GM10266 (cell line): ENCODE measurements around the gene RNF11.
"Not testable (repeated sequence)": the region's sequence is repeated elsewhere in the genome, so short reads cannot be mapped to it uniquely, and the experiment has no call there.

Source experiments
- DNase-seq: peaks from one replicate; pipeline ENCODE4 v3.0.0; 2012; ENCODE audit errors: extremely low spot score
- TF ChIP-seq, protein P1 (sequence below): IDR thresholded peaks from 2 replicates; pipeline ENCODE4 v1.5.1; 2012; ENCODE audit warnings: mild to moderate bottlenecking, low read depth; ENCODE audit not compliant: control insufficient read depth, insufficient read depth; ENCODE audit errors: missing control alignments

RNF11 gene

DNA sequence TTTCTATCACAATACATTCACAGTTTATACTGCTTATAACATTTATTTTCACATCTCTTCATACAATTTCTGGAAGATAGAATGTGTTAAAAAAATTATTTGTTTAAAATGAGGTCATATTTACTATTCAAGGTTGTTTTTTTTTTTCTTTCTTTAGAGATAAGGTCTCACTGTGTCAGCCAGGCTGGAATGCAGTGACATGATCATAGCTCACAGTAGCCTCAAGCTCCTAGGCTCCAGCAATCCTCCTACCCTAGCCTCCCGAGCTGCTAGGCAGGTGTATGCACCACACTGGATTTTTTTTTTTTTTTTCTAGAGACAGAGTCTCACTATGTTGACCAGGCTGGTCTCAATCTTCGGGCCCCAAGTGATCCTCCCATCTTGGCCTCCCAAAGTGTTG, 19.0 kb upstream of the RNF11 start:
- no peak for DNase-seq
- TF ChIP-seq, protein P1, sequence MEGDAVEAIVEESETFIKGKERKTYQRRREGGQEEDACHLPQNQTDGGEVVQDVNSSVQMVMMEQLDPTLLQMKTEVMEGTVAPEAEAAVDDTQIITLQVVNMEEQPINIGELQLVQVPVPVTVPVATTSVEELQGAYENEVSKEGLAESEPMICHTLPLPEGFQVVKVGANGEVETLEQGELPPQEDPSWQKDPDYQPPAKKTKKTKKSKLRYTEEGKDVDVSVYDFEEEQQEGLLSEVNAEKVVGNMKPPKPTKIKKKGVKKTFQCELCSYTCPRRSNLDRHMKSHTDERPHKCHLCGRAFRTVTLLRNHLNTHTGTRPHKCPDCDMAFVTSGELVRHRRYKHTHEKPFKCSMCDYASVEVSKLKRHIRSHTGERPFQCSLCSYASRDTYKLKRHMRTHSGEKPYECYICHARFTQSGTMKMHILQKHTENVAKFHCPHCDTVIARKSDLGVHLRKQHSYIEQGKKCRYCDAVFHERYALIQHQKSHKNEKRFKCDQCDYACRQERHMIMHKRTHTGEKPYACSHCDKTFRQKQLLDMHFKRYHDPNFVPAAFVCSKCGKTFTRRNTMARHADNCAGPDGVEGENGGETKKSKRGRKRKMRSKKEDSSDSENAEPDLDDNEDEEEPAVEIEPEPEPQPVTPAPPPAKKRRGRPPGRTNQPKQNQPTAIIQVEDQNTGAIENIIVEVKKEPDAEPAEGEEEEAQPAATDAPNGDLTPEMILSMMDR, result no peak

DNA sequence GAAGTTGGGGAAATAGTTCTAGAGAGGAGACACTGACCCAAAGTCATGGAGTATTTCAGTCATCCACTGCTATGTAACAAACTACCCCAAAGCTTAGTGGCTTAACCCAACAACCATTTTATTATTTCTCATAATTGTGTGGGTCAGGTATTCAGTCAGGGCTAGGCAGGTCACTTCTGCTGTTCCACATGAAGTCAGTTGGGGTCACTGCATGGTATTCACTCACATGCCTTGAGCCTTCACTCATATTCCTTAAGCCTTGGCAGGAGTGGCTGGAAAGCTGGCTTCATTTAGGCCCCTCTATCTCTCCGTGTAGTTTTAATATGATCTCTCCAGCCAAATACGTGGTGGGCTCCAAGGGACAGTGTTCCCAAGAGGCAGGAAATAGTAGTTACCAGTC, 17.5 kb upstream of the RNF11 start:
- TF ChIP-seq, protein P1, result peak; percentile 34
- DNase-seq, result no peak

DNA sequence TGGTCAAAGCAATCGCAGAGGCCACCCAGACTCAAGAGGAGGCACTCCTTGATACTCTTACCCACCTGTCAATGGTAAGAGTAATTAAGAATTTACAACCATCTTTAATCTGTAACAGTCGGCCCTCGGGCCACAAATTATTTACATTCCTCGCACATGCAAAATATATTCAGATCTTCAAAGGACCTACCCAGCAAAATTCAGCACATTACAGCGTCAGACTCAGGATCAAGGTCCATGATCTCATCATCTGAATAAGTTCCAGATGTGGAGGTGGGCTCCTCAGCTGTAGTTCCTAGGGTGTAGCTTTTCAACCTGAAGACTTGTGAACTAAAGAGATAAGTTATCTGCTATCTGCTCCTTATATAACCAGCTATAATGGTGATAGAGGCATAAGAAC, 17.1 kb upstream of the RNF11 start:
- TF ChIP-seq, protein P1, result no peak
- DNase-seq, result no peak

DNA sequence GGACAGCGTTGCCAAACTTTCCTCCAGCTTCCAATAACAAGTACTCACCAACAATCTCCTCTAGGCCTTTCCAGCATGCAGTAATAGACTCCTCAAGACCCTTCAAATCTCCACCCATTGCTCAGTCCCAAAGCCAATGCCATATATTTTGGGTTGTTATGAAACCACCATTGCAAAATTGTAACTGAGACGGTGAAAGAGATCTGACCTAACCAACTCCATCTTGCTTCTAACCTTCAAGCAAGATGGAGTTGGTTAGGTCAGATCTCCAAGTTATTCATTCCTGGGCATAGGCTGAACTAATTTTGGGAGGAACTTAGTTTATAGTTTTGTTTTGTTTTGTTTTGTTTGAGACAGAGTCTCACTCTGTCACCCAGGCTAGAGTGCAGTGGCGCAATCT, 14.5 kb upstream of the RNF11 start:
- DNase-seq, result not testable (repeated sequence)

DNA sequence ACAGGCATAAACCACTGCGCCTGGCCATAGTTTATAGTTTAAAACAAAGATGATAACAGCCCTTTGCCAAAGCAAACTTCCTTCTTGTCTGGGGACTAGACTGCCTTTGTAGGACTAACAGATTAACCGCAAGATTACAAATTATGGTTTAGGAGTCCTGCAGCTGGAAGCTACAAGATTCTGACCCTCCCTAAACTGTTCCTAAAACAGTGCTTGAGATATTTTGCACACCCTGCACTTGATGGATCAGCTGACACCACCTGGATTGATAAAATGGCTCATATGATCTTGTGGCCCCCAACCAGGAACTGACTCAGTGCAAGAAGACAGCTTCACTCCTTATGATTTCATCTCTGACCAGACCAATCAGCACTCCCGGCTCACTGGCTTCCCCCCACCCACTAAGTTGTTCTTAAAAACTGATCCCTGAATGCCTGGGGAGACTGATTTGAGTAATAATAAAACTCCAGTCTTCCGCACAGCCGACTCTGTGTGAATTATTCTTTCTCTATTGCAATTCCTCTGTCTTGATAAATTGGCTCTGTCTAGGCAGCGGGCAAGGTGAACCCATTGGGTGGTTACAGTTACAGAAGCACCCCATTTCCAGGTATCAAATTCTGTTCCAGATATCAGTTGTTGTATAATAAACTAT, 13.8 kb upstream of the RNF11 start:
- TF ChIP-seq, protein P1, result no peak
- no peak for DNase-seq

DNA sequence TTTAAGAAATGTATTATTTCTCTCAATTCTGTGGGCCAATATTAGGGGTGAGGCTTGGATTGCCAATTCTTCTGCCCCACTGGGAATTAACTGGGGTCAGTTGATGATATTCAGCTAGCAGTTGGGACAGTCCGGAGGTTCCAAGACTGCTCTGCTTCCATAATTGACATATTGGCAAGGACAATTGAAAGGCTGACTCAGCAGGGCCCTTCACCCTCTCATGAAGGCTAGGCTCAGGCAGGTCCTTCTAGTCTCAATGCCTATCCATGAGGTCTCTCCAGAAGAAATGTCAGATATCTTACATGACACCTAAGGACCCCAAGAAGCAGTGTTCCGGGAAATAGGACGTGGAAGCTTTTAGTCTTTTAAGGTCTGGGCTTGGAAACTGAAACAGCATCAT, 13.3 kb upstream of the RNF11 start:
- no peak for DNase-seq
- TF ChIP-seq, protein P1, result no peak

DNA sequence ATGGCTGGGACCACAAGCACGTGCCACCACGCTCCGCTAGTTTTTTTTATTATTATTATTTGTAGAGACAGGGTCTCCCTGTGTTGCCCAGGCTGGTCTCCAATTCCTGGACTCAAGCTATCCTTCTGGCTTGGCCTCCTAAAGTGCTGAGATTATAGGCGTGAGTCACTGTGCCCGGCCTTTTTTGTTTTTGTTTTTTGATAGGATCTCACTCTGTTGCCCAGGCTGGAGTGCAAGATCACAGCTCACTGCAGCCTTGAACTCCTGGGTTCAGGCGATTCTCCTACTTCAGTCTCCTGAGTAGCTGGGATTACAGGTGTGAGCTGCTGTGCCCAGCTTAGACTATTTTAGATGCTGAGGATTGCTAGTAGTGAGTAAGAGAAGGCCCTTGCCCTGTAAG, 11.8 kb upstream of the RNF11 start:
- TF ChIP-seq, protein P1, result no peak
- no peak for DNase-seq

DNA sequence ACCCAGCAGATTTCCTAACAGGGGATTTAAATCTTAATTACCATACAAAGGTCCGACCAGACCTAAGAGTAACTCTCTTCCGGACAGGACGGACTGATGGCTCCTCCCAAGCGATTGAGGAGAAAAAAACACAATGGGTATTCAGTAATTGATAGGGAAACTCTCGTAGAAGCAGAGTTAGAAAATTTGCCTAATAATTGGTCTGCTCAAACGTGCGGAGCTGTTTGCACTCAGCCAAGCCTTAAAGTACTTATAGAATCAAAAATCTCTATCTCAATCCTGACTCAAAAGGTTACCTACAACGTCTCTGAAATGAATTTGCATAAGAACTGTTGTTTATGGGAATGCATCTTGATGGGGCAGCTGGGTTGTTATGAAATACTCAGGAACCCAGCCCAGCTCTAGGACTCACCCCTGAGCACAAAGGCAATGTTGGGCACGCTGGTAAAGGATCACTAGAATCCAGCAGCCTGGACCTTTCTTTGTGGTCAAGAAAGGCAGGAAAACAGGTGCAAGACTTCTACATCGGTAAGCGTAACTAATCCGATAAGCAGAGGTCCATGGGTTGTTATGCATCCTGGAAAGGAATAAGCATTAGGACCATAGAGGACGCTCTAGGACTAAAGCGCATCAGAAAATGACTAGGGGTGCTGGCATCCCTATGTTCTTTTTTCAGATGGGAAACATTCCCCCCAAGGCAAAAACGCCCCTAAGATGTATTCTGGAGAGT, 8.7 kb upstream of the RNF11 start:
- not testable (repeated sequence) for DNase-seq

DNA sequence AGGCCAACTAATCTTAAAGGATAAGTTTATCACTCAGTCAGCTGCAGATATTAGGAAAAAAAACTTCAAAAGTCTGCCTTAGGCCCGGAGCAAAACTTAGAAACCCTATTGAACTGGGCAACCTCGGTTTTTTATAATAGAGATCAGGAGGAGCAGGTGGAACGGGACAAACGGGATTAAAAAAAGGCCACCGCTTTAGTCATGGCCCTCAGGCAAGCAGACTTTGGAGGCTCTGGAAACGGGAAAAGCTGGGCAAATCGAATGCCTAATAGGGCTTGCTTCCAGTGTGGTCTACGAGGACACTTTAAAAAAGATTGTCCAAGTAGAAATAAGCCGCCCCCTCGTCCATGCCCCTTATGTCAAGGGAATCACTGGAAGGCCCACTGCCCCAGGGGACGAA, 7.6 kb upstream of the RNF11 start:
- DNase-seq, result not testable (repeated sequence)
